ENCODE measurements around the gene FKBP2.

The FKBP2 gene

DNA sequence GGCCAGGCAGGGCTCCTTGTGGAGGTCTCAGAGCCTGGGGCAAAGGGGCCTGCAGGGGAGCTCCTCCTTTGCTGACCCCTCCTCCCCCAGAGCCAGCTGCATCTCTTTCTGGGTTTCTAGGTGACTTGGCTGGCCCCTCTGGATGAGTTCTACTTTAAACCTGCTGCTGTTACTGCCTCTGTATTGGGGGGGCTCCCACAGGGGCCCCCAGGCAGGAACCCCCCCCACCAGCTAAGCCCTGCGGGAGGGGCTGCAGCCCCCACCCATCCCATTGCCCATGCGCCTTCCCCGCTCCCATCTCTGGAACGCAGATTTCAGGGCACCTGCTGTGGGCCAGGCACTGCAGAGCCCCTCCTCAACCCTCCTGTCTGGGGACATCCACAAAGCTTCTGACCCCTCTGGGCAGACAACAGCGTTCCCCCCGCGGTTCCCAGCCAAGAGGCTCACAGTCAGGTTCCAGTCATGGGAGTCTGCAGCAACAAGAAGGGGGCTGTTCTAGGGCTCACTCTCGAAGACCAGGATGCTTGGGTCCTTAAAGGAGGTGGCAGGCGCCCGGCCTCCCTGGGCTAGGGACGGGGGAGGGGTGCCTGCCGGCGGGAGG is 9.6 kb downstream of the FKBP2 start:
- no peak for DNase-seq

DNA sequence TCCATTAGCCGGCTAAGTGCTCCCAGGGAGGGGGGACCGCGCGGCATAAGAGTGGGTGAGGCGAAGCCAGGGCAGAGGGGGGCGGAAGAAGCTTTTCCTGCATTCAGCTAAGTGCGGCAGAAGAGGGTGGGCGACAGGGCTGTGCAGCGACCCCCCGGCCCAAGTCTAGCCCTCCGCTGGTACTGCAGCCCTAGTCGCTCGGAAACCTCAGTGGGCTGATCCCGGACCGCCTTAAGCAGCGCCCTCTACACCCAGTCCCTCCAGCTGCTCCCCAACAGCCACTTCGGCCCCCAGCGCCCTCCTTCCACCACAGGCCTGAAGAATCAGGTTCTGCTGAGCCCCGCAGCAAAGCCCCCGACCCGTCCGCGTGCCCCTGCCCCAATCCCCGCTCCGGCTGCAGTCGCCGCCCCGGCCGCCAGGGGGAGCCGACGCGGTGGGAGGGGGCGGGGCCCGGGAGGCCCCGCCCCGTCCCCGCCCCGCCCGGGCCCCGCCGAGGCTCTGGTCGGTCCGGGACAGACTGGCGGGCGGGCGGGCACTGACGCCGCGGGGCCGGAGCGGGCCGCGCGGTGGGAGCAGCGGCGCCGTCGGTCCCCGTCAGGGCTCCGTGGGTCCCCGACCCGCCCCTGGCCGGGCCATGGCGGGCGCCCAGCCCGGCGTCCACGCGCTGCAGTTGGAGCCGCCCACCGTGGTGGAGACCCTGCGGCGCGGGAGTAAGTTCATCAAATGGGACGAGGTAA is 10.3 kb downstream of the FKBP2 start, which contains the start of gene PLCB3:
TSS of gene PLCB3 (plus strand) at position 515 of the 737 bp plus-strand sequence. CDS start at position 635, 120 bp downstream.
- DNase-seq = no peak

DNA sequence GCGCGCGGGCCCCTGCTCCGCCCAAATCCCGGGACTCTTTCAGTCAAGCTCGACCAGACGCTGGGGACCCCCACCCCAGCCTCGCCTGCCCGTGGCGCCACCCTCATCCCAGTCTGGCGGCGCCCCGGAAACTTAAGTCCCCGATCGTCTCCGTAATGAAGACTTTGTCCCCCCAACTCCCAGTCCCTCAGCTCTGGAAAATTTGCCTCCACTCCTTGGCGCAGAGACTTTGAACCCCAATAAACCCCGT is 10.8 kb downstream of the FKBP2 start:
- no peak for DNase-seq

DNA sequence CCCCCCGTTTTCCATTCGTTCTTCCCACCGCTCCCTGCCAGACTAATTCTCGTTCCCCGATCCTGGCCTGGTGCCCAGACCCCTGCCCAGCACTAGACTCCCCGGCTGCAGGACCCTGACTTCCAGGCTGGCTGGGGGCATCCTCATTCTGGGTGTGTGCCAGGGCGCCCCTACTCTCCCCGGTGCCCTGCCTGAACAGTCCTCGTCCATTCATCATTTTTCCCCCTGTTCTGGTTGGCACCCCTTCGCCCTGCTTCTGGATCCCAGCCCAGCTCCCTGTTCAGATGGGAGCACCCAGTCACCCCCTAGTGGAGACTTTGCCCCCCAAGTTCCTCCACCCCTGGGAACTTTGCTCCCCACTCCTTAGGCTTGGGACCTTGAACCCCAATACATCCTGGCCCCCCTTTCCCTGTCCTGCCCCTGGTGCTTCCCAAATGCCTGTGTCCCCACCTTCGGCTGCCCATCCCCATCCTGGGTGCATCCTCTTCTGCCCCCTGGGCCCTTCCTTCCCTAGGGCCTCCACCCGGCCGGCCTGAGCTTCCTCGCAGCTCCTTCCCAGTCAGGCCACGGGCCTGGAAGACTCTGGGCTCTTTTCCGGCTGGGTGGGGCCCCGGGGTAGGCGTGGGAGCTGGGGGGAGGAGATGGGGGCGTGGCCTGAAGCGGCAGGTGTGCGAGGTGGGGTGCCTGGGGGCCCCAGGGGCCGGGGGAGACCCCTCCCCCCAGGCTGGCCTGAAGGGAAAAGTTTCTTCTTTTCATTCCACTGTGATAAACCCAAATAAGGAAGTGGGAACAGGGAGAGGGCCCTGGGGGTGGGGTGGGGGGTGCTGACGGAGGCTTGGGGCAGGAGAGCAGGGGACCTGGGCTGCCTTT is 11.3 kb downstream of the FKBP2 start:
- no peak for DNase-seq

DNA sequence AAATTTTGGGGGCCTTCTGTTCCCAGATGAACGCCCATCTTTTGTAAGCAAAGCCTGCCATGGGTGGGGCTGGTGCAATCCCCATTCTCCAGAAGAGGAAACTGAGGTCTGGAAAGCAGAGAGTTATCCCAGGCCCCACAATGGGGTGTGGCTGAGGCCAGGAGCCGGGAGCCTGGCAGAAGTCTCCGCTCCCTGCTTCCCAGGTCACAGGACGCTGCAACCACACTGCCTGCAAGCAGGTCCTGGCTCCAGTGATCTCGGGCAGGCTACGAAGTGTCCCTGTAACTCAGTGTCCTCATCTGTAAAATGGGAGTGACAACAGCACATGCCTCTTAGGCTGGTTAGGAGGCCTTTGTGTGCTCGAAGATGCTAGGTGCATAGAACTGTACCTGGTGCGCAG is 12.1 kb downstream of the FKBP2 start:
- no peak for DNase-seq

DNA sequence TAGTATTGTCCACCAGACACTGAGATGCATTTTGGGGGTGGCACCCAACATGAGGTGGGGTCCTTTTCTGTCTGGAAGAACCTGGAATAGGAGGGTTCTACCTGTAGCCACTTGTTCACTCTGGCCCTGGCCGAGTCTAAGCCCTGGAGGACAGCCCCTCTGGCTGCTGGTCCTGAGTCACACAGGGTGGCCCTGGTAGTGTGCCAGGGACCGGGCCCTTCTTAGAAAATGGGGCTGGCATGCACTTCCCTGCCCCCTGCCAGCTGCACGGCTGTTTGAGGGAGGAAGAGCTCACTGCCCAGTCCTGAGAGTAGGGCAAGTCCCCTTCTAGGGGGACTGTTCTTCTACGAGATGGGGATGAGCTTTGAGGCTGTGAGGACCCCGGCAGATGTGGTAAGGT is 12.6 kb downstream of the FKBP2 start:
- DNase-seq = no peak

DNA sequence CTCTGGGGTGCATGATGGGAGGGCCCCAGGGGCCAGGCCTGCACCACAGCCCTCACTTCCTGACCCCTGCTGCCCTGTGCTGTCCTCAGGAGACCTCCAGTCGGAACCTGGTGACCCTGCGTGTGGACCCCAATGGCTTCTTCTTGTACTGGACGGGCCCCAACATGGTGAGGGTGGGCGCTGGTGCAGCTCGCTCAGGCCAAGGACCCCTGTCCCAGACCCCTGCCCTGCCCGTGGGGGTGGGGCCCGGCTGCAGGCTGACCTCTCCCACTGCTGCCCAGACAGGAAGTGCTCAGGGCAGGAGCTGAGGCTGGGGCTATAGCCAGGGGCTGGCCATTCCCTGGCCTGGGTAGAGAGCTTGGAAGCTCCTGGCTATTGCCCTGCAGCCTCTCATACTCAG is 13.4 kb downstream of the FKBP2 start:
- DNase-seq = no peak

DNA sequence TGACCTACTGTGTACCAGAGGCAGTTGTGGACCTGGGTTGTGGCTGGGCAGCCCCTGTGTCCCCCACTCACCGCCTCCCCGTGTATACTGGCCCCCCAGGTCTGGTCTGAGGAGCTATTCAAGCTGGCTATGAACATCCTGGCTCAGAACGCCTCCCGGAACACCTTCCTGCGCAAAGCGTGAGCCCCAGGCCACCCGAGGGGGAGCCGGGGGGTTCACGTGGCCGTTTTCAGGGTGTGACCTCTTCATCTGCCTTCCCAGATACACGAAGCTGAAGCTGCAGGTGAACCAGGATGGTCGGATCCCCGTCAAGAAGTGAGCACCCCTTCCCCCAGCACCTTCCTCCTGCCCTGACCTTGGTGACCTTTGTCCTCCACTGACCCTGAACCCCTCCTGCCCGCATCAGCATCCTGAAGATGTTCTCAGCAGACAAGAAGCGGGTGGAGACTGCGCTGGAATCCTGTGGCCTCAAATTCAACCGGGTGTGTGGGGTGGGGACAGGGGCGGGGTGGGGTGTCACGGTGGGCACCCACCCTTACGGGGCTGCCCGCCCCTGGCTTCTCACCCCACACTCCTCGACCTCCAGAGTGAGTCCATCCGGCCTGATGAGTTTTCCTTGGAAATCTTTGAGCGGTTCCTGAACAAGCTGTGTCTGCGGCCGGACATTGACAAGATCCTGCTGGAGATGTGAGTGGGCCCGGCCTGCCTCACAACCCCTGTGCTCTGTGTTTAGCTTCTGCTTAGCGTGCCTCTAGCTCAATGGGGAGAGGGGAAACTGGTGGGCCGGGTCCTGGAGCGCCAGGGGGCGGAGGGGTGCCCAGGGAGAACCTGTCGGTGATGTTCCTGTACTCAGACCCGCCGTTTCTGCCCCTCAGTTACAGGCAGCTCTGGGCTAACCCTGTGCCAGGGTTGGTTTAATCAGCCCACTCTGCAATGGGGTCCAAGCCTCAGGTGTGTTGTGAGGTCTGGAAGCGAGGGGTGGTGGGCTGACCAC is 14.5 kb downstream of the FKBP2 start:
- DNase-seq = no peak

DNA sequence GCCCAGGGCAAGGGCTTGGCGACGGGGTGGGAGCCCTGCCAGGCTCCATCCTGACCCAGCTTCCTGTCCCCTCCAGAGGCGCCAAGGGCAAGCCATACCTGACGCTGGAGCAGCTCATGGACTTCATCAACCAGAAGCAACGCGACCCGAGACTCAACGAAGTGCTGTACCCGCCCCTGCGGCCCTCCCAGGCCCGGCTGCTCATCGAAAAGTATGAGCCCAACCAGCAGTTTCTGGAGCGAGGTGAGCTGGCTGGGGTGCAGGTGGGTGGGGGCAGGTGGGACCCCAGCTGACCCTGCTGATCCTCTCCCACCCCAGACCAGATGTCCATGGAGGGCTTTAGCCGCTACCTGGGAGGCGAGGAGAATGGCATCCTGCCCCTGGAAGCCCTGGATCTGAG is 15.4 kb downstream of the FKBP2 start:
- no peak for DNase-seq

DNA sequence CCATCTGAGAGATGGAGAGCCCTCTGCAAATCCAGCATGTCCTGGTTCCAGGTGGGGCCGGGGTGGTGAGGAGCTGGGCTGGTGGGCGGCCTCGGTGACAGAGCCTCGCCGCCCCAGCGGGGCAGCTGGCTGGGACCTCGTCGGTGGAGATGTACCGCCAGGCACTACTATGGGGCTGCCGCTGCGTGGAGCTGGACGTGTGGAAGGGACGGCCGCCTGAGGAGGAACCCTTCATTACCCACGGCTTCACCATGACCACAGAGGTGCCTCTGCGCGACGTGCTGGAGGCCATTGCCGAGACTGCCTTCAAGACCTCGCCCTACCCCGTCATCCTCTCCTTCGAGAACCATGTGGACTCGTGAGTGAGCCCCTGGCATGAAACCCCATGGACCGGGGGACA is 17.5 kb downstream of the FKBP2 start:
- no peak for DNase-seq

DNA sequence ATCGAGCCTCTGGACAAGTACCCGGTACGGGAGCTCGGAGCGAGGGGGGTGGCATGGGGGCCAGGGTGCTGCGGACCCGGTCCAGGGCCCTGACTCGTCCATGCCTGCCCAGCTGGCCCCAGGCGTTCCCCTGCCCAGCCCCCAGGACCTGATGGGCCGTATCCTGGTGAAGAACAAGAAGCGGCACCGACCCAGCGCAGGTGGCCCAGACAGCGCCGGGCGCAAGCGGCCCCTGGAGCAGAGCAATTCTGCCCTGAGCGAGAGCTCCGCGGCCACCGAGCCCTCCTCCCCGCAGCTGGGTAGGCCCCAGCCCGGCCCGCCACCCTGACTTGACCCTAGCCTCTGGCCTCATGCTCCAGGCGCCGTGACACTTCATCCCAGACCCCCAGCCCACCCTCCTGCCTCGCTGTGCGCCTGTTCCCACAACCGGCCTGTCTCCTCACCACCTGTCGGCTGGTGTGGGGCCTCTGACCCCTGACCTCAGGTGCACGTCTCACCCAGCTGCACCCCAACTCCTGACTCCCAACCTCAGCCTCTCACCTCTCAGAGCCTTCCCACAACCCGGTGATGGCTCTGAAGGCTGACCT is 18.1 kb downstream of the FKBP2 start:
- no peak for DNase-seq

DNA sequence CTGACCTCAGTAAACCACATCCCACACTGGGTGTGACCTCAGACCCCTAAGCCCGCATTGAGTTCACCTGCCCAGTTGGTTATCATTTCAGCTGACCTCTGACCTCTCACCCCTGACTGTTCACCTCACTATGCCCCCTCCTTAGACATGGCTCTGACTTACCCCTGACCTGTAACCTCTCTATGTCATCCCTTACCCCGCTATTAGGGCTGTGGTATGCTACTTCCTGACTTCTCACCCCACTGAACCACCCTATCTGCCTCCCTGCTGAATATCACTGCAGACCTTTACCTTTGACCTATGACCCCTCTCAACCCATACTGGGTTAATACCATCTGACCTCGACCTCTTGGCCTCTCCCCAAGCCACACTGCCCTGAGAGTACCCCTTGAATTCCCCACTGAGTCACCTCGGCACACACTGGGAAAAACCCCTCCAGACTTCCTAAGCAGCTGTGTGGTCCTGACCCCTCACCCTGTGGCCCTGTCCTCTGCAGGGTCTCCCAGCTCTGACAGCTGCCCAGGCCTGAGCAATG is 18.7 kb downstream of the FKBP2 start:
- no peak for DNase-seq

DNA sequence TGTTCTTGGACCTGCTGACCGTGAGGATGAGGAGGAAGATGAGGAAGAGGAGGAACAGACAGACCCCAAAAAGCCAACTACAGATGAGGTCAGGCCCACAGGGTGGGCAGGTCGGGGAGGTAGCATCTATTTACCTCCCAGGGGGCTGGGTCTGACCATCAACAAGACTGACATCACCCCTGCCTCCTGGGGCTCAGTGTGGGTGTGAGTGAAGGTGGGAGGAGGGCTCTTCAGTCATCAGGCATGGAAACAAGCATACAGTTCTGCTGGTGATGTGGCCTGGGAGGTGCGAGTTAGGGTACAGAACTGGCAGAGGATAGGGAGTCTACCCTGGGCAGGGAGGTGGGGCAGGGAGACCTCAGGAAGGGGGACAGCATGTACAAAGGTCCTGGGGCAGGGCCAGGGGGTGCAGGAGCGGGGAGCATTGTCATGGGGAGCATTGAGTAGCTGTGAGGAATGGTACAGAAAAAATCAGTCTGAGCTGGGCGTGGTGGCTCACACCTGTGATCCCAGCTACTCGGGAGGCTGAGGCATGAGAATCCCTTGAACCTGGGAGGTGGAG is 19.3 kb downstream of the FKBP2 start:
- DNase-seq = no peak

DNA sequence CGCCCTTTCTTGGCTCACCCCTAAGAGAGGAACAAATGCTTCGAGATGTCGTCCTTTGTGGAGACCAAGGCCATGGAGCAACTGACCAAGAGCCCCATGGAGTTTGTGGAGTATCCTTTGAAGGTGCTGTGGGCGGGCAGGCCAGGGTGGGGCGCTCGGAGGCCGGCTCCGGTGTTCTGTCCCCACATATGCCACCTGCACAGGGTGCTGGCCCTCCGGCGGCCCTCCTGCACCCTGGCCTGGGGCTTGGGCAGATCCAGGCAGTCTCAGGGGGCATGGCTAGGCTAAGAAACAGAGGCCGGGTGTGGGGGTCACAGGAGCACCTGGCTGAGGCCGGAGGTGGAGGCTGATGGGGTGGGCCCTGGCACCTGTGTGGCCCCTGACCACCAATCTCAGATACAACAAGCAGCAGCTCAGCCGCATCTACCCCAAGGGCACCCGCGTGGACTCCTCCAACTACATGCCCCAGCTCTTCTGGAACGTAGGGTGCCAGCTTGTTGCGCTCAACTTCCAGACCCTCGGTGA is 20.7 kb downstream of the FKBP2 start:
- no peak for DNase-seq

DNA sequence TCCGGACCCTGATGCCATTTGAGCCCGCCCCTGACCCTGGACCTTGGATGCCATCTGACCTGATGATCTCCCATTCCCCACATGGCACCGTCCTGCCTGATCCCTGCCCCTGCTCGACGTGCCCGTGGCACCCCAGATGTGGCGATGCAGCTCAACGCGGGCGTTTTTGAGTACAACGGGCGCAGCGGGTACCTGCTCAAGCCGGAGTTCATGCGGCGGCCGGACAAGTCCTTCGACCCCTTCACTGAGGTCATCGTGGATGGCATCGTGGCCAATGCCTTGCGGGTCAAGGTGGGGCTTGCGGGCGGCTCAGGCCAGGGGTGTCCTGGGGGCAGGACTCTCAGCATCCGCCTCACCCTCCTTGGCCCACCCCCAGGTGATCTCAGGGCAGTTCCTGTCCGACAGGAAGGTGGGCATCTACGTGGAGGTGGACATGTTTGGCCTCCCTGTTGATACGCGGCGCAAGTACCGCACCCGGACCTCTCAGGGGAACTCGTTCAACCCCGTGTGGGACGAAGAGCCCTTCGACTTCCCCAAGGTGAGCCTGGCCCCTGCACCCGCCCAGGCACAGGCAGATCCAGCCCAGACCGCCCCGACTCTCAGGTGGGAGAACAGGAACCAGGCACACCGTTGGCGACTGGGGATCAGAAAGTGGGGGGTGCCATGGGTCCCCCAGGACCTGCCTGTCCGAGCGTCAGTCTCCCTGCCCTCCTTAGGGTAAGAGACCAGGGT is 21.5 kb downstream of the FKBP2 start:
- DNase-seq = no peak

DNA sequence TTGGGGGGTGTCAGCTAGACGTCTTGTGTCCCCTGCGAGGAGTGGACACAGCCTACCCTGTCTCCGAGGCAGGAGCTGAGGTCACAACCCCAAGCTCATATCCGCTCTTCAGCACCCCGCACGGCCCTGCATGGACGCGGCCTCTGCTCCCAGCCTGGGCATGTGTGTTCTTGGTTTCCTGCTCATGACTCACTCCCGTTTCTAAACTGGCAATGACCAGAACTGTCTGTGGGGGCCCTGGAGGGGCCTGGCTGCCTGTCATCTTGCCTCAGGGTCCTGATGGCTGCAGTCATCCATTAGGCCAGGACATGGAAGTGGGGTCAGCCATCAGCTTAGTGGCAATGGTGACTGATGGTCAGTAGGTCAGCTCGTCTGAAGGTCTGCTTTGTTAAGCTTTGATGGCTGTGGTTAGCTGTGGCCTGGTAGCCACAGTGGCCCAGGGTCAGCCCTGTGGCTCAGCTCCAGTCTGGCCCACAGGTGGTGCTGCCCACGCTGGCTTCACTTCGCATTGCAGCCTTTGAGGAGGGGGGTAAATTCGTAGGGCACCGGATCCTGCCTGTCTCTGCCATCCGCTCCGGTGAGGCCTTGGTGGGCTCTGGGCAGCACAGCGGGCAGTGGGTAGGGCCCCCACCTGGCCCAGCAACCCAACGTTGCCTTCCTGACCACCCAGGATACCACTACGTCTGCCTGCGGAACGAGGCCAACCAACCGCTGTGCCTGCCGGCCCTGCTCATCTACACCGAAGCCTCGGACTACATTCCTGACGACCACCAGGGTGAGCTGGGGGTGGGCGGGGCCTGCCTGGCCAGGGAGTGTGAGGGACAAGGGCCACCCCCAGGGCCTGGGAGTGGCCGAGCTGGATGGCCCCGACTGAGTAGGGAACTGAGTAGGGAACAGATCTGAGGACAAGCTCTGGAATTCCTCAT is 22.4 kb downstream of the FKBP2 start:
- no peak for DNase-seq

DNA sequence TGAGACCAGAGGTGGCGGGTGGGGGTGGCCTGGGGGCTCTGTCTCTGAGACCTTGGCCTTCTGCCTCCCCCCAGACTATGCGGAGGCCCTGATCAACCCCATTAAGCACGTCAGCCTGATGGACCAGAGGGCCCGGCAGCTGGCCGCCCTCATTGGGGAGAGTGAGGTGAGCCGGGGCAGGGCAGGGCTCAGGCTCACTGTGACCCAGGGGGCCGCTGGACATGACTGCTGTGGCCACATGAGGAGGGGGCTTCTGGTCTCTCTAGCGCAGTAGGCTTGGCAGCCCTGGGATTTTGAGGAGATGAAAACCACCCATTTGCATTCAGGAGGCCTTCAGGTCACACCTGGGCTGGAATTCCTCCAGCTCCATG is 23.0 kb downstream of the FKBP2 start:
- no peak for DNase-seq

DNA sequence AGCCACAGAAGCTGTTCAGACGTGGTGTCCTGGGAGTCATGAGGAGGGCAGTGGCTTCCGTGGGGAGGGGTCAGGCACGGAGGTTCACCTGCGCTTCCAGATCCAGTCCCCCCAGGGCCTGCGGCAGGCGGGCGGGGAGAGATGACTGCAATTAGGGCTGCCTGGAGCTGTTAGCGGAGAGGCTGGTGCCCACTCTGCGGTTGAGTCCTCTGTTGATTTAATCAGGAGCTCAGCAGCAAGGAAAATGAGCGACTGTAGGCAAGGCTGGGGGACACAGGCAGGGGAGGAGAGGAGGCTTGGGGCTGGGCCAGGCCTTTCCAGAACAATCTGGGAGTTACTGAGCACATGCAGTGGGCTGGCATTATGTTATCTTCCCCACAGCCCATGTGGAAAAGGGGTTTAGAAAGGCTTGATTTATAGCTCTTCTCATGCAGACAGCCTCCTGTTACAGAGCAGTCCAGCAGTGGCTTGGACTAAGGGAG is 23.5 kb downstream of the FKBP2 start:
- DNase-seq = no peak

Data from SHP77 (cell line).